Cardiac muscle cell (in vitro differentiated cells and primary cell): Measurements from ENCODE around the gene PHPT1. TPM values are rescaled to one million over a fixed set of nuclear protein-coding genes. Genes with fewer than 3 reads are reported as not detected.
"Not testable (repeated sequence)": the region's sequence is repeated elsewhere in the genome, so short reads cannot be mapped to it uniquely, and the experiment has no call there.

Experiments
- DNase-seq, 2 donors: peaks; one replicate each; pipeline versions ENCODE4 v3.0.0 to v3.0.0-alpha.2; 2010 to 2017; ENCODE audit warnings: low read depth in 1 of 2, low spot score in 1 of 2
- H3K27ac ChIP-seq: fragments of 200-600 bp; sonication (generic); 2 replicates; pipeline ENCODE4 v1.5.1; 2016
- H3K27me3 ChIP-seq: fragments of 200-600 bp; sonication (generic); 2 replicates; pipeline ENCODE4 v1.6.0; 2016; ENCODE audit warnings: control low read depth
- H3K36me3 ChIP-seq: fragments of 200-600 bp; sonication (generic); 2 replicates; pipeline ENCODE4 v1.5.1; 2016; ENCODE audit warnings: control low read depth
- H3K4me1 ChIP-seq: fragments of 200-600 bp; sonication (generic); 2 replicates; pipeline ENCODE4 v1.8.1; 2017; ENCODE audit warnings: low read depth, mild to moderate bottlenecking, mixed run types
- H3K4me3 ChIP-seq: fragments of 200-600 bp; sonication (generic); 2 replicates; pipeline ENCODE4 v1.5.1; 2016; ENCODE audit warnings: mild to moderate bottlenecking
- H3K9me3 ChIP-seq: fragments of 200-600 bp; sonication (generic); 2 replicates; pipeline ENCODE4 v1.5.1; 2017; ENCODE audit warnings: low read depth, mild to moderate bottlenecking, control low read depth
- CTCF ChIP-seq: IDR thresholded peaks from 2 replicates; pipeline ENCODE4 v1.5.1; 2012; ENCODE audit warnings: low read depth, mild to moderate bottlenecking, low read length
- polyA plus RNA-seq: library from polyadenylated mRNA; unstranded; fragments of >200 nt; fragmentation: Nextera tagmentation; extraction: Ambion mirVana; gene quantifications from 2 replicates; pipeline ENCODE4 v1.2.1, GENCODE V29; 2016
- total RNA-seq: library from RNA; depleted of rRNA; stranded (reverse); fragments of >200 nt; gene quantifications from 2 replicates; pipeline ENCODE4 v1.2.3, GENCODE V29; 2016

PHPT1 gene
- total and polyA plus RNA-seq, 2 experiments from 2014 or later = 185 to 565 TPM

GRCh38 chr9:136835932-136836904 lies 13.0 kb upstream of the PHPT1 start:
- DNase-seq = no peak
- Histone ChIP-seq H3K36me3 (peaks cover 16% of the 10 kb centered on the region), H3K27ac (peak overlapping the region; percentile 57), H3K4me3 (no peak overlapping the region), H3K4me1 (peaks cover 13% of the 10 kb centered on the region), H3K27me3 (no peaks in the 10 kb centered on the region), H3K9me3 (no peaks in the 10 kb centered on the region)
- TF ChIP-seq CTCF = no peak

GRCh38 chr9:136837146-136837855 lies 11.9 kb upstream of the PHPT1 start:
- Histone ChIP-seq H3K9me3 (no peaks in the 10 kb centered on the region), H3K4me3 (no peak overlapping the region), H3K4me1 (peaks cover 21% of the 10 kb centered on the region), H3K36me3 (peaks cover 14% of the 10 kb centered on the region), H3K27ac (peak overlapping the region; percentile 88), H3K27me3 (no peaks in the 10 kb centered on the region)
- DNase-seq = no peak
- TF ChIP-seq CTCF = no peak

GRCh38 chr9:136837856-136838277 lies 11.3 kb upstream of the PHPT1 start:
- not testable (repeated sequence) for DNase-seq, H3K36me3 ChIP-seq, H3K4me3 ChIP-seq, H3K27me3 ChIP-seq, H3K9me3 ChIP-seq
- H3K27ac ChIP-seq = peak overlapping the region; percentile 88
- H3K4me1 ChIP-seq = peaks cover 21% of the 10 kb centered on the region

GRCh38 chr9:136838314-136839228 lies 10.6 kb upstream of the PHPT1 start:
- TF ChIP-seq CTCF = no peak

GRCh38 chr9:136839229-136840139 lies 9.7 kb upstream of the PHPT1 start:
- H3K27ac ChIP-seq = peak overlapping the region; percentile 88
- H3K4me1 ChIP-seq = peaks cover 27% of the 10 kb centered on the region
- no peak for DNase-seq
- TF ChIP-seq CTCF = no peak
- peaks cover 9% of the 10 kb centered on the region for H3K36me3 ChIP-seq
- H3K27me3 ChIP-seq = no peaks in the 10 kb centered on the region
- no peaks in the 10 kb centered on the region for H3K9me3 ChIP-seq
- no peak overlapping the region for H3K4me3 ChIP-seq

More at GRCh38 chr9:136838314-136839228, 10.6 kb upstream of the PHPT1 start:
- no peak overlapping the region for H3K4me3 ChIP-seq
- H3K36me3 ChIP-seq = peaks cover 9% of the 10 kb centered on the region
- no peaks in the 10 kb centered on the region for H3K27me3 ChIP-seq
- H3K27ac ChIP-seq = peak overlapping the region; percentile 88
- H3K4me1 ChIP-seq = peaks cover 27% of the 10 kb centered on the region
- DNase-seq = no peak
- H3K9me3 ChIP-seq = no peaks in the 10 kb centered on the region
